Astrocyte of the spinal cord (primary cell): ENCODE measurements around the gene SLC6A2.

Experiments used
- DNase-seq: peaks from one replicate; pipeline ENCODE4 v3.0.0; 2011; ENCODE audit warnings: low read depth, low spot score
- H3K4me3 ChIP-seq: 2 replicates; pipeline ENCODE4 v1.5.1; 2011; ENCODE audit warnings: low read depth, mild to moderate bottlenecking, low read length, moderate library complexity
- CTCF ChIP-seq: IDR thresholded peaks from 2 replicates; pipeline ENCODE4 v1.5.1; 2012; ENCODE audit warnings: low read depth, mild to moderate bottlenecking, low read length, inconsistent platforms
- in situ Hi-C: cut with HindIII; loops from 2 replicates; pipeline ENCODE4 v1.10.0; 2017; ENCODE audit warnings: low sequenced_read_pairs

The SLC6A2 gene

GRCh38 chr16:55700961-55701360, 45.2 kb downstream of the SLC6A2 start:
- in situ Hi-C loops: no loop called here
- no peak overlapping the region for H3K4me3 ChIP-seq
- TF ChIP-seq CTCF: no peak
- DNase-seq: no peak

- peak; percentile 61 for TF ChIP-seq CTCF
- peak; percentile 27 for DNase-seq
- no peak overlapping the region for H3K4me3 ChIP-seq
- in situ Hi-C loops: no loop called here
Observed at GRCh38 chr16:55701442-55702319, 45.9 kb downstream of the SLC6A2 start.

GRCh38 chr16:55703003-55704001, 47.5 kb downstream of the SLC6A2 start:
- in situ Hi-C loops: no loop called here
- peak; percentile 67 for DNase-seq
- TF ChIP-seq CTCF: peak; percentile 49
- no peak overlapping the region for H3K4me3 ChIP-seq

GRCh38 chr16:55706739-55707384, 51.1 kb downstream of the SLC6A2 start:
- in situ Hi-C loops: no loop called here
- no peak overlapping the region for H3K4me3 ChIP-seq
- no peak for TF ChIP-seq CTCF
- no peak for DNase-seq

GRCh38 chr16:55709801-55710200, 54.0 kb downstream of the SLC6A2 start:
- no peak for TF ChIP-seq CTCF
- no peak overlapping the region for H3K4me3 ChIP-seq
- in situ Hi-C loops: no loop called here
- no peak for DNase-seq

GRCh38 chr16:55710466-55710865, 54.7 kb downstream of the SLC6A2 start:
- TF ChIP-seq CTCF: no peak
- DNase-seq: no peak
- no peak overlapping the region for H3K4me3 ChIP-seq
- in situ Hi-C loops: no loop called here
